Cardiac septum (tissue), 1 donor: ENCODE measurements around the gene BRCC3. TPM values are rescaled to one million over a fixed set of nuclear protein-coding genes. Genes with fewer than 3 reads are reported as not detected.
"Not testable (repeated sequence)": the region's sequence is repeated elsewhere in the genome, so short reads cannot be mapped to it uniquely, and the experiment has no call there.

Experiments used
- DNase-seq: peaks from one replicate; pipeline ENCODE4 v3.0.0-alpha.2; 2020; ENCODE audit warnings: low spot score
- intact Hi-C: fragments of 100-400 bp; cut with DNase I; formaldehyde crosslinking; loops from one replicate; pipeline ENCODE4 v1.14.0; 2022
- total RNA-seq: library from RNA; stranded (reverse); fragmentation: NEBNext Ultra II Directional; extraction: Animal tissue kit (Norgen Biotek cat#: 25700); gene quantifications from one replicate; pipeline ENCODE4 v1.2.1, GENCODE V29; 2021
- donor health status: DM: no; HTN: no; CAD: no.

Gene BRCC3
- total RNA-seq, 1 donor from 2014 or later, result 15.6 TPM

- DNase-seq, result no peak
- intact Hi-C loops, result no loop called here
Measured at GRCh38 chrX:155127940-155128339, 56.6 kb downstream of the BRCC3 start.

GRCh38 chrX:155132110-155132509 lies 60.8 kb downstream of the BRCC3 start:
- intact Hi-C loops, result no loop called here
- DNase-seq, result no peak

- intact Hi-C loops, result no loop called here
- no peak for DNase-seq
Measured at GRCh38 chrX:155134255-155134654, 62.9 kb downstream of the BRCC3 start.

GRCh38 chrX:155143959-155144548 lies 72.7 kb downstream of the BRCC3 start:
- DNase-seq, result no peak
- intact Hi-C loops, result no loop called here

GRCh38 chrX:155144926-155145325 lies 73.6 kb downstream of the BRCC3 start:
- no peak for DNase-seq
- intact Hi-C loops, result no loop called here

- DNase-seq, intact Hi-C loops: not testable (repeated sequence)
Measured at GRCh38 chrX:155147612-155148011, 76.3 kb downstream of the BRCC3 start.

GRCh38 chrX:155148166-155148565 lies 76.9 kb downstream of the BRCC3 start:
- intact Hi-C loops, DNase-seq: not testable (repeated sequence)

- DNase-seq, result no peak
- intact Hi-C loops, result no loop called here
Measured at GRCh38 chrX:155148724-155149537, 77.6 kb downstream of the BRCC3 start.

- intact Hi-C loops, result no loop called here
- DNase-seq, result no peak
Measured at GRCh38 chrX:155169881-155170280, 98.6 kb downstream of the BRCC3 start.

Other genes starting within 250 kb of the BRCC3 start
- gene SMIM9, start 236.8 kb upstream of the BRCC3 start, total RNA-seq, result not detected
- 31.1 TPM for gene F8A1, start 185.2 kb upstream of the BRCC3 start, total RNA-seq
- gene F8, start 48.8 kb upstream of the BRCC3 start, total RNA-seq, result 43.4 TPM
- 207 TPM for gene FUNDC2, start 44.7 kb upstream of the BRCC3 start, total RNA-seq
- gene CMC4, start 372 bp upstream of the BRCC3 start, total RNA-seq, result 19.4 TPM
- gene MTCP1, start 372 bp upstream of the BRCC3 start, total RNA-seq, result 41.4 TPM
- gene VBP1, start 145.0 kb downstream of the BRCC3 start, total RNA-seq, result 62.9 TPM
- gene RAB39B, start 193.0 kb downstream of the BRCC3 start, total RNA-seq, result 0.35 TPM